HEK293 (cell line): ENCODE measurements around the gene FBXO28.

ENCODE experiments used
- BCL11A ChIP-seq: fragments of 450-650 bp; formaldehyde crosslinking; IDR thresholded peaks from 2 replicates; pipeline ENCODE4 v1.5.1; 2016; ENCODE audit warnings: low read depth, missing biosample characterization, missing genetic modification characterization
- CTCF ChIP-seq: fragments of 450-650 bp; formaldehyde crosslinking; IDR thresholded peaks from 2 replicates; pipeline ENCODE4 v1.5.1; 2016; ENCODE audit warnings: missing biosample characterization, missing genetic modification characterization
- GFI1B ChIP-seq: fragments of 450-650 bp; formaldehyde crosslinking; IDR thresholded peaks from 2 replicates; pipeline ENCODE4 v1.5.1; 2016; ENCODE audit warnings: missing biosample characterization, missing genetic modification characterization
- IKZF3 ChIP-seq: fragments of 450-650 bp; IDR thresholded peaks from 2 replicates; pipeline ENCODE4 v1.5.0; 2018; ENCODE audit warnings: missing biosample characterization, mild to moderate bottlenecking, missing genetic modification characterization, moderate library complexity
- MZF1 ChIP-seq: fragments of 450-650 bp; formaldehyde crosslinking; IDR thresholded peaks from 2 replicates; pipeline ENCODE4 v1.5.1; 2017; ENCODE audit warnings: missing biosample characterization, missing genetic modification characterization, borderline replicate concordance
- PRDM1 ChIP-seq: fragments of 450-650 bp; formaldehyde crosslinking; IDR thresholded peaks from 2 replicates; pipeline ENCODE4; 2016; ENCODE audit warnings: missing biosample characterization, missing genetic modification characterization
- SP2 ChIP-seq: fragments of 450-650 bp; formaldehyde crosslinking; IDR thresholded peaks from 2 replicates; pipeline ENCODE4 v1.5.1; 2016; ENCODE audit warnings: missing biosample characterization, missing genetic modification characterization
- SP7 ChIP-seq: fragments of 450-650 bp; formaldehyde crosslinking; IDR thresholded peaks from 2 replicates; pipeline ENCODE4 v1.5.1; 2016; ENCODE audit warnings: missing biosample characterization, missing genetic modification characterization
- YY1 ChIP-seq: fragments of 450-650 bp; formaldehyde crosslinking; IDR thresholded peaks from 2 replicates; pipeline ENCODE4 v1.5.1; 2018; ENCODE audit warnings: missing biosample characterization, missing genetic modification characterization
- ZBTB20 ChIP-seq: fragments of 450-650 bp; formaldehyde crosslinking; IDR thresholded peaks from 2 replicates; pipeline ENCODE4 v1.5.1; 2016; ENCODE audit warnings: missing biosample characterization, missing genetic modification characterization
- ZFP37 ChIP-seq: fragments of 450-650 bp; formaldehyde crosslinking; IDR thresholded peaks from 2 replicates; pipeline ENCODE4 v1.5.1; 2016; ENCODE audit warnings: missing biosample characterization, missing genetic modification characterization
- ZNF121 ChIP-seq: fragments of 450-650 bp; formaldehyde crosslinking; IDR thresholded peaks from 2 replicates; pipeline ENCODE4 v1.5.1; 2016; ENCODE audit warnings: missing biosample characterization, missing genetic modification characterization
- ZNF146 ChIP-seq: fragments of 450-650 bp; formaldehyde crosslinking; IDR thresholded peaks from 2 replicates; pipeline ENCODE4 v1.5.1; 2016; ENCODE audit warnings: missing biosample characterization, missing genetic modification characterization
- ZNF16 ChIP-seq: fragments of 450-650 bp; formaldehyde crosslinking; IDR thresholded peaks from 2 replicates; pipeline ENCODE4 v1.5.1; 2016; ENCODE audit warnings: low read depth, missing biosample characterization, missing genetic modification characterization
- ZNF221 ChIP-seq: fragments of 450-650 bp; formaldehyde crosslinking; IDR thresholded peaks from 2 replicates; pipeline ENCODE4 v1.5.1; 2017; ENCODE audit warnings: missing biosample characterization, missing genetic modification characterization, borderline replicate concordance
- ZNF223 ChIP-seq: fragments of 450-650 bp; formaldehyde crosslinking; IDR thresholded peaks from 2 replicates; pipeline ENCODE4 v1.5.1; 2016; ENCODE audit warnings: missing biosample characterization, missing genetic modification characterization
- ZNF266 ChIP-seq: fragments of 450-650 bp; formaldehyde crosslinking; IDR thresholded peaks from 2 replicates; pipeline ENCODE4 v1.5.1; 2016; ENCODE audit warnings: missing biosample characterization, missing genetic modification characterization, low read depth
- ZNF292 ChIP-seq: fragments of 450-650 bp; formaldehyde crosslinking; IDR thresholded peaks from 2 replicates; pipeline ENCODE4 v1.5.1; 2016; ENCODE audit warnings: low read depth, missing biosample characterization, missing genetic modification characterization, borderline replicate concordance
- ZNF404 ChIP-seq: fragments of 450-650 bp; formaldehyde crosslinking; IDR thresholded peaks from 2 replicates; pipeline ENCODE4 v1.5.1; 2017; ENCODE audit warnings: missing biosample characterization, missing genetic modification characterization
- ZNF416 ChIP-seq: fragments of 450-650 bp; formaldehyde crosslinking; IDR thresholded peaks from 2 replicates; pipeline ENCODE4 v1.5.1; 2016; ENCODE audit warnings: missing biosample characterization, missing genetic modification characterization
- ZNF501 ChIP-seq: fragments of 450-650 bp; formaldehyde crosslinking; IDR thresholded peaks from 2 replicates; pipeline ENCODE4 v1.5.1; 2016; ENCODE audit warnings: missing biosample characterization, missing genetic modification characterization
- ZNF555 ChIP-seq: fragments of 450-650 bp; formaldehyde crosslinking; conservative IDR thresholded peaks from 2 replicates; pipeline ENCODE4 v1.5.1; 2017; ENCODE audit warnings: missing biosample characterization, mild to moderate bottlenecking, missing genetic modification characterization, inconsistent platforms
- ZNF610 ChIP-seq: fragments of 450-650 bp; formaldehyde crosslinking; IDR thresholded peaks from 2 replicates; pipeline ENCODE4 v1.5.1; 2016; ENCODE audit warnings: missing biosample characterization, missing genetic modification characterization, borderline replicate concordance
- ZNF624 ChIP-seq: fragments of 450-650 bp; formaldehyde crosslinking; IDR thresholded peaks from 2 replicates; pipeline ENCODE4 v1.5.1; 2017; ENCODE audit warnings: missing biosample characterization, missing genetic modification characterization
- ZNF629 ChIP-seq: fragments of 450-650 bp; formaldehyde crosslinking; IDR thresholded peaks from 2 replicates; pipeline ENCODE4 v1.5.1; 2017; ENCODE audit warnings: missing biosample characterization, missing genetic modification characterization
- ZNF645 ChIP-seq: fragments of 450-650 bp; formaldehyde crosslinking; IDR thresholded peaks from 2 replicates; pipeline ENCODE4; 2016; ENCODE audit warnings: missing biosample characterization, missing genetic modification characterization
- ZNF776 ChIP-seq: fragments of 450-650 bp; formaldehyde crosslinking; IDR thresholded peaks from 2 replicates; pipeline ENCODE4 v1.5.0; 2017; ENCODE audit warnings: missing biosample characterization, missing genetic modification characterization, borderline replicate concordance
- ZNF777 ChIP-seq: fragments of 450-650 bp; formaldehyde crosslinking; IDR thresholded peaks from 2 replicates; pipeline ENCODE4 v1.5.1; 2017; ENCODE audit warnings: missing biosample characterization, missing genetic modification characterization, borderline replicate concordance
- ZSCAN18 ChIP-seq: fragments of 450-650 bp; formaldehyde crosslinking; IDR thresholded peaks from 2 replicates; pipeline ENCODE4 v1.5.1; 2016; ENCODE audit warnings: missing biosample characterization, missing genetic modification characterization
- TF ChIP-seq, protein P1 (sequence below): fragments of 450-650 bp; formaldehyde crosslinking; IDR thresholded peaks from 2 replicates; pipeline ENCODE4 v1.5.1; 2016; ENCODE audit warnings: missing biosample characterization, missing genetic modification characterization
- TF ChIP-seq, protein P2 (sequence below): fragments of 450-650 bp; formaldehyde crosslinking; IDR thresholded peaks from 2 replicates; pipeline ENCODE4 v1.5.1; 2017; ENCODE audit warnings: missing biosample characterization, missing genetic modification characterization
- TF ChIP-seq, protein P3 (sequence below): fragments of 450-650 bp; formaldehyde crosslinking; IDR thresholded peaks from 2 replicates; pipeline ENCODE4 v1.5.1; 2016; ENCODE audit warnings: missing biosample characterization, missing genetic modification characterization

FBXO28 gene

DNA sequence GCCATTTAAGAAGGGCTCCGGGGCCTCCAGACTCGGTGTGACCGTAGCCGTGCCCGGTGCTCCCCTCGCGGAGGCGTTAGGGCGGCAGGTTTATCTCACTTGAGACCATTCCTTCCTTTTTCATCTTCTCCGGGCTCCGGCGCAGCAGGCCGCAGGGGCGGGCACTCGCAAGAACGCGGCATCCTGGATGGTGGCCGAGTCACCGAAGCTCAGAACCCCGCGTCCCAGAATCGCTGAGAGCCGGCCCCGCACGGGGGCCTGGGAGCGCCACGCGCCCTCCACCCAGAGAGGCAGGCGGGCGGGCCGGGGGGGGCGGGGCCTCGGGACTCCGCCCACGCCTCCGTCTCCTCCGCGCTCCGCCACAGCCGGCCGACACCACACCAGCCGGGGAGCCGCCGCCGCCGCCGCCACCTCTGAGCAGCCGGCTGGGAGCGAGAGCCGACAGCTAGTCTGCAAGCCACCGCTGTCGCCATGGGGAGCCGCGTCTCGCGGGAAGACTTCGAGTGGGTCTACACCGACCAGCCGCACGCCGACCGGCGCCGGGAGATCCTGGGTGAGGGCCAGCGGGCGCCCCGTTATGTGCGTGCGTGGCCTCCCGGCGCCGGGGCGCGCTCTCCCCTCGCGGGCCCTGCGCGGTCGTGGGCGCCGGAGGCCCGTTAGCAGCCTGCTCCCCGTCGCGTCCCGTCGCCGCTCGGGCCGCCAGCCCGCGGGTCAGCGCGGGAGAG lies 69.1 kb downstream of the FBXO28 start, which contains the start of gene DEGS1 (continued):
- TF ChIP-seq ZNF146 (tag by site-specific recombination) (no peak), YY1 (peak; percentile 72), ZNF221 (tag by site-specific recombination) (no peak; the same call in 1 of the 2 replicates), BCL11A (tag by site-specific recombination) (0 out of 2 replicates have a peak, but pooled peaks have one; percentile 35), ZNF624 (tag by site-specific recombination) (no peak), CTCF (tag by site-specific recombination) (peak; percentile 36), GFI1B (no peak), ZNF416 (tag by site-specific recombination) (no peak), PRDM1 (tag by site-specific recombination) (no peak), ZNF16 (no peak), SP7 (tag by site-specific recombination) (peak; percentile 84; the same call in 1 of the 2 replicates), ZNF223 (tag by site-specific recombination) (no peak), SP2 (tag by site-specific recombination) (peak; percentile 86), ZNF292 (tag by site-specific recombination) (no peak), ZNF610 (tag by site-specific recombination) (no peak), ZNF645 (tag by site-specific recombination) (no peak), ZNF776 (tag by site-specific recombination) (no peak), ZNF501 (tag by site-specific recombination) (peak; percentile 96; the same call in 1 of the 2 replicates), IKZF3 (tag by site-specific recombination) (peak; percentile 59; the same call in 1 of the 2 replicates), ZNF404 (tag by site-specific recombination) (no peak), ZNF266 (tag by site-specific recombination) (no peak), ZSCAN18 (tag by site-specific recombination) (no peak), ZNF555 (tag by site-specific recombination) (no peak), ZNF629 (peak; percentile 75), MZF1 (no peak; the same call in 1 of the 2 replicates), ZNF777 (tag by site-specific recombination) (no peak), ZBTB20 (tag by site-specific recombination) (peak; percentile 99), ZFP37 (no peak), ZNF121 (tag by site-specific recombination) (no peak)
- TF ChIP-seq, protein P1, sequence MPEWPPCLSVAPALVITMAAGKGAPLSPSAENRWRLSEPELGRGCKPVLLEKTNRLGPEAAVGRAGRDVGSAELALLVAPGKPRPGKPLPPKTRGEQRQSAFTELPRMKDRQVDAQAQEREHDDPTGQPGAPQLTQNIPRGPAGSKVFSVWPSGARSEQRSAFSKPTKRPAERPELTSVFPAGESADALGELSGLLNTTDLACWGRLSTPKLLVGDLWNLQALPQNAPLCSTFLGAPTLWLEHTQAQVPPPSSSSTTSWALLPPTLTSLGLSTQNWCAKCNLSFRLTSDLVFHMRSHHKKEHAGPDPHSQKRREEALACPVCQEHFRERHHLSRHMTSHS (tag by site-specific recombination) = no peak
- TF ChIP-seq, protein P2, sequence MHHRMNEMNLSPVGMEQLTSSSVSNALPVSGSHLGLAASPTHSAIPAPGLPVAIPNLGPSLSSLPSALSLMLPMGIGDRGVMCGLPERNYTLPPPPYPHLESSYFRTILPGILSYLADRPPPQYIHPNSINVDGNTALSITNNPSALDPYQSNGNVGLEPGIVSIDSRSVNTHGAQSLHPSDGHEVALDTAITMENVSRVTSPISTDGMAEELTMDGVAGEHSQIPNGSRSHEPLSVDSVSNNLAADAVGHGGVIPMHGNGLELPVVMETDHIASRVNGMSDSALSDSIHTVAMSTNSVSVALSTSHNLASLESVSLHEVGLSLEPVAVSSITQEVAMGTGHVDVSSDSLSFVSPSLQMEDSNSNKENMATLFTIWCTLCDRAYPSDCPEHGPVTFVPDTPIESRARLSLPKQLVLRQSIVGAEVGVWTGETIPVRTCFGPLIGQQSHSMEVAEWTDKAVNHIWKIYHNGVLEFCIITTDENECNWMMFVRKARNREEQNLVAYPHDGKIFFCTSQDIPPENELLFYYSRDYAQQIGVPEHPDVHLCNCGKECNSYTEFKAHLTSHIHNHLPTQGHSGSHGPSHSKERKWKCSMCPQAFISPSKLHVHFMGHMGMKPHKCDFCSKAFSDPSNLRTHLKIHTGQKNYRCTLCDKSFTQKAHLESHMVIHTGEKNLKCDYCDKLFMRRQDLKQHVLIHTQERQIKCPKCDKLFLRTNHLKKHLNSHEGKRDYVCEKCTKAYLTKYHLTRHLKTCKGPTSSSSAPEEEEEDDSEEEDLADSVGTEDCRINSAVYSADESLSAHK = no peak
- TF ChIP-seq, protein P3, sequence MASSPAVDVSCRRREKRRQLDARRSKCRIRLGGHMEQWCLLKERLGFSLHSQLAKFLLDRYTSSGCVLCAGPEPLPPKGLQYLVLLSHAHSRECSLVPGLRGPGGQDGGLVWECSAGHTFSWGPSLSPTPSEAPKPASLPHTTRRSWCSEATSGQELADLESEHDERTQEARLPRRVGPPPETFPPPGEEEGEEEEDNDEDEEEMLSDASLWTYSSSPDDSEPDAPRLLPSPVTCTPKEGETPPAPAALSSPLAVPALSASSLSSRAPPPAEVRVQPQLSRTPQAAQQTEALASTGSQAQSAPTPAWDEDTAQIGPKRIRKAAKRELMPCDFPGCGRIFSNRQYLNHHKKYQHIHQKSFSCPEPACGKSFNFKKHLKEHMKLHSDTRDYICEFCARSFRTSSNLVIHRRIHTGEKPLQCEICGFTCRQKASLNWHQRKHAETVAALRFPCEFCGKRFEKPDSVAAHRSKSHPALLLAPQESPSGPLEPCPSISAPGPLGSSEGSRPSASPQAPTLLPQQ = 0 out of 2 replicates have a peak, but pooled peaks have one; percentile 30
